NCI-H345 treated with DMSO at 0.1 percent for 48 hours (cell line): ENCODE data around the gene SNX32.
"Not testable (repeated sequence)": the region's sequence is repeated elsewhere in the genome, so short reads cannot be mapped to it uniquely, and the experiment has no call there.

Experiments used
- DNase-seq: peaks from one replicate; lab custom pipeline; 2025; ENCODE audit not compliant: unreplicated experiment; lab: John Stamatoyannopoulos, UW

SNX32 gene

DNA sequence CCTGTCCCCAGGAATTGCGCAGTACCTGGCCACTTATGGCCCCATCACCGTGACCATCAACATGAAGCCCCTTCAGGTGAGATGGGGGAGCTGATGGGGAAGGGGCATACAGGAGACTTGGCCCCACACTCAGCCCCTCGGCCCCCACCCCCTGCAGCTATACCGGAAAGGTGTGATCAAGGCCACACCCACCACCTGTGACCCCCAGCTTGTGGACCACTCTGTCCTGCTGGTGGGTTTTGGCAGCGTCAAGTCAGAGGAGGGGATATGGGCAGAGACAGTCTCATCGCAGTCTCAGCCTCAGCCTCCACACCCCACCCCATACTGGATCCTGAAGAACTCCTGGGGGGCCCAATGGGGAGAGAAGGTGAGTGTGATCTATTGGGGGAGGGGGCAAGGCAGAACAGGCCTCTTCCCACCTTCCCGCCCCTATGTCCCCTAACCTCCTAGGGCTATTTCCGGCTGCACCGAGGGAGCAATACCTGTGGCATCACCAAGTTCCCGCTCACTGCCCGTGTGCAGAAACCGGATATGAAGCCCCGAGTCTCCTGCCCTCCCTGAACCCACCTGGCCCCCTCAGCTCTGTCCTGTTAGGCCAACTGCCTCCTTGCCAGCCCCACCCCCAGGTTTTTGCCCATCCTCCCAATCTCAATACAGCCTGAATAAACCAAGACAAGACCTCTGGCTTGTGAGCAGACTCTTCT is 49.4 kb downstream of the SNX32 start:
- DNase-seq: no peak

DNA sequence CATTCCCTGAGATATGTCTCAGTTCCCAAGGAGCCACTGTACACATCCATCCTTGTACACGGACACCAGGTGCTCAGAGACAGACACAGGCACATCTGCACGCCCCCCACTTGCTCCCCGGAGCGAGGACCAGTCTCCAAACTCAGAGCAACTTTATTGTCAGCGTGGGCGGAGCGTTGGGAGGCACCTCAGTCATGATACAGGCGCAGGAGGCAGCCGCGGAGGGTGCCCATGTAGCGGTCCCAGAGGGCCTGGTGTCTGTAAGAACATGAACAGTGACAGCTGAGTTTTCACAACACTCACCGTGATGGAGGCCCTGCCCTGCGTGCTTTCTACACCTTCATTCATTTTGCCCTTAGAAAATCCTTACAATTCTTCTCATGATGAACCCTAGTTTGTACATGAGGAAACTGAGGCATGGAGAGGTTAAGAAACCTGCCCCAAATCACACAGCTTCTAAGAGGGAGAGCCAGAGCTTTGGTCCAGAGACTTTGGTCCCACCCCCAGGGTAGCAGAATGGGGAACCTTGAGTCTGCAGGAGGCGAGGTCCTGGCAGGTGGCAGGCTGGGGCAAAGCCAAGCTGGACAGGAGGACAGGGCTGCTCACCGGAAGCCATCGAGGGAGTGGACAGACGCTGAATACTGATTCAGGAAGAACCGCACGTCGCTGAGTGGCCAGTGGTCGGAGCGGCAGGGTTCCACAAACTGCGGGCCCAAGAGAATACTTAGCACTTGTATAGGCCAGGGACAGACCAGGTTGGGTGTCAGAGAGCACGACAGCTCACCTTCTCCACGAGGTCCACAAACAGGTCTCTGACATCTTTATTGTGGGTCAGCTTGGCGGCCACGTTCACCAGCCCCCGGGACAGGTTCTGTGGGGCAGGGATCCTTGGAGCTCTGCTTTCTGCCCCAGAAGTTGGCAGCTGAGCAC is 50.3 kb downstream of the SNX32 start:
- DNase-seq: no peak

DNA sequence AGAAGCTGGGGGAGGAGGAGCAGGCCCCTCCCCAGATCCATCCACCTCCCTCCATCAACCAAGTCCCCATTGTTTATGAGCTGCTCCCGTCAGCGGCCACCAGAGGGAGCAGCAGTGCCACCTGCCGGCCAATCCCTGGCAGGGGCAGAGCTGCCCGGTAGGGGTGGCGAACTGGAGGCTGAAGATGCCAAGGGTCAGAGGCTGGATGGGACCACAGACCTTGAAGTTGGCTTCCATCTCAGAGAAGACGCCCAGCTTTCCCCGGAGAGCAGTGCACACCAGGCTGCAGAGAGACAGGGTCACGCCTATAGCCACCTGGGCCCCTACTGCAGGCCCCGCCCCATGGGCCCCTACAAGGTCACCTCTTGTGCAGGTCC is 50.9 kb downstream of the SNX32 start:
- peak; percentile 51 for DNase-seq

- no peak for DNase-seq
Measured at GRCh38 chr11:65885231-65885630, 51.5 kb downstream of the SNX32 start.

DNA sequence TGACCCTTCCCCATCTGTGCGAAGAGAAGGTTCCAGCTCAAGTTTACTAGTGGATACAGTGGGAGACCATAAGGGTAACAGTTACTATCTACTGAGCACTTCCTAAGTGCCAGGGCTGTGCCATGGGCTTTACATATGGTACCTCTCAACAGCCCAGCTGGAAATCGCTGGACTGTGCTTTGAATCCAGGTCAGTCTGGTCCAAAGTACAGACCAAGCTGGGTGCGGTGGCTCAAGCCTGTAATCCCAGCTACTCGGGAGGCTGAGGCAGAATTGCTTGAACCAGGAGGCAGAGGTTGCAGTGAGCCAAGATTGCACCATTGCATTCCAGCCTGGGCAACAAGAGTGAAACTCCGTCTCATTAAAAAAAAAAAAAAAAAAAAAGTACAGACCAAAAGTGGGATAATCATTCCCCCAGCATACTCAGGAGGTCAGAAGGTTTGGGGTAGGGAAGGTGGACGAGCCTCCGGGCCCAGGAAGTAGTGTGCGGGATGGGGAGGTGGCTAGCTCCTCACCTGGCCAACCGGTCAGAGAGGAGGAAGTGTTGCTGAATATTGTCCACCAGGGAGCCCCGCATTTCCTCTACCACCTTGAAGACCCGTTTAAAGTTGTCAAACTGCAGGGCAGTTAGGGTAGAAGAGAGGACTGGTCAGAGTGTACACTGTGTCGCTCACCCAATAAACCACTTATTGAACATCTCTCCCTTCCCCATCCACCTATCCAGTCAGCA is 52.2 kb downstream of the SNX32 start:
- no peak for DNase-seq

GRCh38 chr11:65886826-65887722 is 53.3 kb downstream of the SNX32 start:
- DNase-seq: no peak

- DNase-seq: no peak
Measured at GRCh38 chr11:65887723-65888162, 54.0 kb downstream of the SNX32 start.

DNA sequence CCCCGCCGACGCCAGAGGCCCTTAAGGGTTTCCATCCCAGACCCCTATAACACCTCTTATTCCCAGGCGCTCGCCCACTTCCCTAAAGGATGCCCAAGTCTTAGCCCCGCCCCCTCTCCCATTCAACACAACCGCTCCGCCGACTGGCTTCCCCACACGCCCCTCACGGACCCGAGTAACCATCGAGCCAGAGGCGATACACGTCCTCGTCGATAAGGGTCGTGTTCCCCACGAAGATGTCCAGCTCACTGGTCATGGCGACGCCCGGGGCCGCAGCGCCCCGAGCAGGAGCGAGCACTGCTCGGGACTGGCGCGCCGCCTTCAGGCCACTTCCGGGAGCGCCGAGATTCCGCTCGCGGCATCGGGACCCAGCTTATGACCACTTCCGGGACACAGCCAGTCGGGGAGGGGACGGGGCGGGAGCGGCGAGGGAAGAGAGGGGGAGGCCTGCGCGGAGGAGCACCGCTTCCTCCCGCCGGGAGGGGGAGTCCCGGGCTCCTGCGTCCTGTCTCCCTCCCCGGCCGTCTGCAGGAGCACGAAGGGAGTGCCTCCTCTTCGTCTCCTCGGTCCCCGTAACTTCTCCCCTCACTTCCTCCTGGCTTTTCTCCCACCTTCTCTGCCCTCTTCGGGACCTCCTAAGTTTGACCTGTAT is 54.5 kb downstream of the SNX32 start, which contains the start of gene FIBP:
FIBP (minus strand) TSS at position 309 of the 652 bp plus-strand sequence; CDS start at position 256, 53 bp downstream.
- peak; percentile 89 for DNase-seq

DNA sequence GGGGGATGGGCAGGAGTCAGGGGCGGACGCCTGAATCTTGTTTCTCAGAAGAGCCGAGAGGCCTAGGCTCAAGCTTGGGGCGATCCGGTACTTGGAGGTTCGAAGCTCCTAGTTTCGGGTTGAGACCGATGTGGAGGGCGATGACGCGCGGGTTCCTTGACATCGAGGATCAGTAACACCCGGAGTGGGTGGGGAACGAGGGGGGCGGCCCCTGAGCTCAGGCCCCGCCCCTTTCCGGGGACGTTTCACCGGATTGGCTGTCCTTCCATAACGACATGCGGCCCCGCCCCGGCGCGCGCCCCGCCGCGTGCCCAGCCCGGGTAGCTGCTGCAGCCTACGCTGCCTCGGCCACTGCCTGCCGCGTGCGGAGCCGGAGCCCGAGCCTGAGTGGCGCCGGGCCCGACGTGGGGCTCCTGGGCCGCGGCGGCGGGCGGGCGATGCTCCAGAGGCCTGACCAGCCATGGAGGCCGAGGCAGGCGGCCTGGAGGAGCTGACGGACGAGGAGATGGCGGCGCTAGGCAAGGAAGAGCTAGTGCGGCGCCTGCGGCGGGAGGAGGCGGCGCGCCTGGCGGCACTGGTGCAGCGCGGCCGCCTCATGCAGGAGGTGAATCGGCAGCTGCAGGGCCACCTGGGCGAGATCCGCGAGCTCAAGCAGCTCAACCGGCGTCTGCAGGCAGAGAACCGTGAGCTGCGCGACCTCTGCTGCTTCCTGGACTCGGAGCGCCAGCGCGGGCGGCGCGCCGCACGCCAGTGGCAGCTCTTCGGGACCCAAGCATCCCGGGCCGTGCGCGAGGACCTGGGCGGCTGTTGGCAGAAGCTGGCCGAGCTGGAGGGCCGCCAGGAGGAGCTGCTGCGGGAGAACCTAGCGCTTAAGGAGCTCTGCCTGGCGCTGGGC is 56.8 kb downstream of the SNX32 start, which contains the start of gene CCDC85B:
CCDC85B (plus strand) TSS at position 350 of the 895 bp plus-strand sequence; CDS start at position 461, 111 bp downstream.
- peak; percentile 85 for DNase-seq

DNA sequence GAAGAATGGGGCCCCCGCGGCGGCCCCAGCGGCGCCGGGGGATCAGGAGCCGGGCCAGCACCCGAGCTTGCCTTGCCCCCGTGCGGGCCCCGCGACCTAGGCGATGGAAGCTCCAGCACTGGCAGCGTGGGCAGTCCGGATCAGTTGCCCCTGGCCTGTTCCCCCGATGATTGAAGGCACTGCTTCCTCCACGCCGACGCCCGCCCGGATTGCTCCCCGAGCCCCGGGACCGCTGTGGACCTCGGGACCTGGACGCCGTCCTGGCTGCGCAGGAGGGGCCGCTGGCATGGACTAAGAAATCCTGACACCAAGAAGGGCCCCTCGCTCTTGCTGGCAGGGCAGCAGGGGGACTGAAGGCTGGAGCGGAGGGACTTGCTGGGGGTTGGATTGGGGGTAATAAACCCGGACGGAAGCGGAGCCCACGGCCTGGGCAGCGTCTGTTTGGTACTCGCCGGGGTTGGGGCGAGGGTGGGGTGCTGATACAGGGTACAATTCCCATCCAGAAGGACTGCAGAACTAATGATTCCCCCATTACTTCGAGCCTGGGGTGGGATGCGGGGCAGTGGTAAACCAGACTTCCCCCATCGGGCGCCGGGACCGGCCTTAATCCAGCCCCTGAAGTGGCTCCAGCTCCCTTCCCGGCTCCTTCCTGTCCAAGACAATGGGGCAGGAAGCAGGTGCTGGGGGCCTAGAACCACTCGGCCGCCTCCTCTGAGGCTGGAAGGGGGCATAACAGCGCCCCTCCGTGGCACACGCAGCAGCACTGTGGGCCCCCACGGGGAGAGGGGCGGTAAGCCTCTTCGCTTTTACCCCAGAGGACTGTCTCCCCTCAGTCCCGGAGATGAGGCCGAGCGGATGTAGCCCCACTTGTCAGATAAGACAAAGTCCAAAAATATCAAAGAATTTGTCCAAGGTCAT is 57.7 kb downstream of the SNX32 start:
- DNase-seq: no peak

DNA sequence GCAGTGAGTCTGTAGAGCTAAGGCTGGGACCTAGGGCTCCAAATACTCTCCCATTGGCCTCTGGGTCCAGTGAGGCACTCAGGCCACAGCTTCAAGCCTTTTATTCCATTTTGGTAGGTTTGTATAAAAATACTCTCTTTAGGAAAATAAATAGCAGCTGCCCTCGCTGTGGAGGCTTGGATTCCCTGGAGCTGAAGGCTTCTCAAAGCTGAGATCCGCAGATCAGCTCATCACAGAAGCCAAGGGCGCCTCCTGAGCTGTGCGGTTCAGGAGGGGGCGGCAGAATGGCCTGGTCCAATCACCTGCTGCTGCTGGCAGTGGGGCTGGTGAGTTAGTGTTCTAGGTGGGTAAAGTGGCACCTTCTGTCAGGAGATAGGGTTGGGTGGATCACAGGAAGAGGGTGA is 58.4 kb downstream of the SNX32 start:
- not testable (repeated sequence) for DNase-seq

DNA sequence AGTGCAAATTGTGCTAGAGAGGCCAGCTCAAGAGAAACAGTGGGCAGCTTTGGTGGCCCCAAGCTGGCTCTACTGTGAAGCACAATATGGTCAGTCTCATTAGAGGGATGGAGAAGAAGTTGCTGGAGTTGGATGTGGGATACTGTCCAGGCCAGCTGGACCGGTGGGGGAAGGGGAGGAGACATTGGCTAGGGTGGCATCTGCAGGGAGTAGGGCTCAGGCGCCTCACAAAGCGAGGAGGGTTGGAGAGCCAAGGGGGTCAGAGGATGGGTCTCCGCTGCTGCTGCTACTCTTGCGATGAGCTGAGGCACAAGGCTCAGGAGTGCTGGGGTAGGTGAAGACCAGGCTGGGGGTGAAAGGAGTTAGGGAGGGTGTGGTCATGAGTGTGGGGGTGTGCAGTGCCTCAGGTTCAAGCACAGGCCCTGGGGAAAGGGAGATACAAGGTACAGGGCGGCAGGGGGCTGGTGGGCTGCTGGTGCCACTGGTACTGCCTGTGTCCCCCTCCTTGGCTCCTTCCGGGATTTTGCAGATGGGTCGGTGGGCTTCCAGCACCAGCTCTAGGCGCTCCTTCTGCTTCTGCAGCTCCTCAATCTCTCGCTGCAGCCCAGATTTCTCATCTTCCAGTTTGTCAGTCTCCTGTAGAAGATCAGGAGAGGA is 59.0 kb downstream of the SNX32 start:
- DNase-seq: no peak

DNA sequence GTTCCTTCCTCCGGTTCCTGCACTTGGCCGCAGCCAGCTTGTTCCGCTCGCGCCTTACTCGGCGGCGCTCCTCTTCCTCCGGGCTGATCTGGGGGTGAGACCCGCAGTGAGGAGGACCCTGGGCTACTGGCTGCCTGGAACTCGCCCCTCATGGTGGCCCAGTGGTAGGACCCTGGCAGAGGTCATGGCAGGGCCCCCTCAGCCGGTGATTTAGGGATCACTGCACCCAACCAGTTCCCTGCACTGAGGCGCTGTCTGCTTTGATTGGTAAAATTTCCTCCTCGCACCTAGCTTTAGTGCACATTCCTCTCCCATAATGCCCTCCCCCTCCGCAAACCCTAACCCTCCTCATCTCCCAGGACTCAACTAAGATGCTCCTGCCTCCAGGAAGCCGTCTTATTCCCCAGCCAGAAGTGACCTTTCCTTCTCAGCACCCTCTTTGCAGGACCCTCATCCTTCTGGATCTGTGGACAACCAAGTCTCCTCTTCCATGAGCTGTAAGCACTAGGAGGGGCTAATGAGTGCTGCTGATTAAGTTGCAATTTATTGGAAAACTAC is 60.4 kb downstream of the SNX32 start:
- DNase-seq: no peak

DNA sequence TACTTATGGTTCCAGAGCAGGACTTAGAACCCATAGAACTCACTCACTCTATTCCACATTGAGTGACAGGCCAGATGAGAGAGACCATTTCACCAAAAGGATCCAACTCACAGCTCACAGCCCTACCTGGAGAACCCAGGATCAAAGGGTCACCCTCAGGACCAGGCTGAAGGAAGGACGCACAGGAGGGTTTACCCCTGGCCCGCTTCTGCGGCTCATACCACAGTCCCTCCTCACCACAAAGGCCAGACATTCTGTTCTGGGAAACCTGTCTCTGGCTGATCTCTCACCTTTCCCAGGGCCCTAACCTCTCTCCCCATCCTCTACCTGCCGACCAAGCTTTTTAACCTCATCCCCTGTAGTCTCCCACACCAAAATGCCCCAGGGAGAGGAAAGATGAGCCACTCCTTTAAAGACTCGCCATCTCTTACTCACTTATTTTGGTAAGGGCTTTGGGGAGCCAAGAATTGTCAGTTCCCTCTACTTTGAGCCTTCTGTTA is 61.8 kb downstream of the SNX32 start:
- no peak for DNase-seq

DNA sequence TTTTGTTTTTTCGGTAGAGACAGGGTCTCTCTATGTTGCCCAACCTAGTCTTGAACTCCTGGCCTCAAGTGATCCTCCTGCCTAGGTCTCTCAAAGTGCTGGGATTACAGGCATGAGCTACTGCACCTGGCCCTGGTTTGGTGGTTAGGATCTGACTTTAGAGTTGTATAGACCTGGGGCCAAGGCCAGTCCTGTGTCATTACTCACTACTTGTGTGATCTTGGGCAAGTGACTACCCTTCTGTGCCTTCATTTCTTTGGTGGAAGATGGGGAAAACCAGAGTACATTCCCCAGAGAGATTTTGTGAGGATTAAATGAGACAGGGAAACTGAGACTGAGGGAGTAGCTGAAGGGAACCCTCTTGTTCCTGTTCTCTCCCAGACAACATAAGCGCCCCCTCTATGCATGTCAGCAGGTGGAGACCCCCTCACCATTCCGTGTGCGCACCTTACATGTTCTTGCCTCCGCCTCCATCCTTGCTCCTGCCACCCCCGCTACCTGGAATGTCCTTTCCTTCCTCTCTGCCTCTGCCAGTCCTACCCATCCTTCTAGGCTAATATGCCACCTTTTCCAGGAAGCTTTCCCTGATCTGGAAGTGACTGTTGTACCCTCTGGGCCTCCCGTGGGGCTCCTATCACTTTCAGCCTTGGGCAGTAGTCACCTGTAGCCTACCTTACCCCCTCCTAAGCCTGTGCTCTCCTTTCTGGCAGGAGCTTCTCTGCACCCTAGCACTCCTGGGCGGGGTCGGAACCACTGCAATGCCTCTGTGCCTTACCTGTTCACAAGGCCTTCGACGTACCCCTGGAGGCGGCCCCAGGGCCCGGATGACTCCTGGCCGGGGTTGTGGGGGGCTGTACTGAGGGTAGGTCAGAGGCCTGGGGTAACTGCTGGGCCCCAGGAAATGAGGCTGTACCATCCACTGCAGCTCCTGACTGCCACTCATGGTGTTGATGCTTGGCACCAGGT is 62.6 kb downstream of the SNX32 start:
- DNase-seq: no peak
